Activated naive CD8-positive, alpha-beta T cell treated with anti-CD3 and anti-CD28 coated beads, Interleukin-2, amount 10 ng/mL, durations not matched to agents 7 days and 5 days (primary cell): ENCODE measurements around the gene SPRR5. TPM values are rescaled to one million over a fixed set of nuclear protein-coding genes. Genes with fewer than 3 reads are reported as not detected.

Source experiments
- ATAC-seq: fragments of 150-1000 bp; cut with Tn5 transposase; one replicate; pipeline ENCODE4 v1.10.0; 2021; ENCODE audit warnings: low read depth, moderate library complexity
- POLR2A ChIA-PET: fragments of 350-600 bp; sonication (Branson Sonifier 250); formaldehyde crosslinking; loops from one replicate; lab custom pipeline; 2021; ENCODE audit warnings: antibody characterized with exemption; lab: Charles Lee
- DNase-seq: peaks from one replicate; pipeline ENCODE4 v3.0.0; 2021
- H3K27ac Mint-ChIP-seq: one replicate; pipeline ENCODE4 v1.8.0; 2022; ENCODE audit warnings: mild to moderate bottlenecking, mixed read lengths
- H3K27me3 Mint-ChIP-seq: one replicate; pipeline ENCODE4 v1.8.0; 2022; ENCODE audit warnings: mild to moderate bottlenecking, moderate library complexity, mixed read lengths
- H3K36me3 Mint-ChIP-seq: one replicate; pipeline ENCODE4 v1.8.0; 2021; ENCODE audit warnings: mild to moderate bottlenecking, mixed read lengths
- H3K4me1 Mint-ChIP-seq: one replicate; pipeline ENCODE4 v1.8.0; 2021; ENCODE audit warnings: mixed read lengths
- H3K4me3 Mint-ChIP-seq: one replicate; pipeline ENCODE4 v1.8.0; 2022; ENCODE audit warnings: mild to moderate bottlenecking, moderate library complexity, mixed read lengths
- H3K9me3 Mint-ChIP-seq: one replicate; pipeline ENCODE4 v1.8.0; 2021; ENCODE audit warnings: mixed read lengths
- total RNA-seq, 2 experiments: library from RNA; stranded (reverse); gene quantifications; one replicate each; pipeline ENCODE4 v1.2.3, GENCODE V29; 2021

SPRR5 gene
- total RNA-seq, 2 experiments from 2014 or later: not detected

DNA sequence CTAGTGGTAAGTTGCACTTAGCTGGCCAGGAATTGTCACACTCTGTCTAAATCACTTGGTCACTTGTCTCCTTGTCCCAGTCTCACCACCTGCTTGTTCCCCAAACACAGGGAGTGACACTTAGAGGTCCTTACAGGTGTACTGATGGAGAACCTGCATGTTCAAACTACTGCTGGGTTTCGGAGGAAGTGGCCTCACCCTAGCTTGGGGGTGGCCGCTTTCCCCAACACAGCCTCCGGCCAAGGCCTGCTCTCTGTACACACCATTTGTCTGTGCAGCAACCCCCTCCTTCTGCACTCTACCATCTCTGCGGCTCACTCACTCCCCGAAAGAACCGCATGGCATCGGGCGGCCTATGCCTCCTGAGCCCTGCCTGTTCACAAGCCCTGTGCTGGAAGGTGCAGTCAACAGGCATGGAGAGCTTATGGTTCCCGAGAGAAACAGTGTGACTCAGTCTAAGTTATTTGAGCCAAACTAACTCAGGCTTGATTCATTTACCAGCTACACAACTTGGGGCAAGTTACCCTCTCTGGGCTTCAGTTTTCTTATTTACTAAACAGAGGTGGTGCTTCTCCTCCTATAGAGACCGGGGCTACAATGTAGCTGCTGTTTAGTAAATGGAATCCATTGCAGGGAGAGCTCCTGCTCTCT, 12.9 kb downstream of the SPRR5 start:
- peaks cover 2% of the 10 kb centered on the region for H3K27me3 Mint-ChIP-seq
- H3K36me3 Mint-ChIP-seq: no peaks in the 10 kb centered on the region
- no peak overlapping the region for H3K27ac Mint-ChIP-seq
- DNase-seq: no peak
- no peak overlapping the region for H3K4me3 Mint-ChIP-seq
- POLR2A ChIA-PET: no interaction called here
- H3K4me1 Mint-ChIP-seq: no peaks in the 10 kb centered on the region
- ATAC-seq: no peak
- H3K9me3 Mint-ChIP-seq: no peaks in the 10 kb centered on the region

GRCh38 chr1:152960452-152961044, 13.5 kb downstream of the SPRR5 start:
- Mint-ChIP-seq H3K4me3 (no peak overlapping the region), H3K27ac (no peak overlapping the region), H3K36me3 (no peaks in the 10 kb centered on the region), H3K9me3 (no peaks in the 10 kb centered on the region), H3K4me1 (no peaks in the 10 kb centered on the region), H3K27me3 (peaks cover 2% of the 10 kb centered on the region)
- DNase-seq: no peak
- POLR2A ChIA-PET: no interaction called here
- no peak for ATAC-seq

- Mint-ChIP-seq H3K9me3 (no peaks in the 10 kb centered on the region), H3K27ac (no peak overlapping the region), H3K36me3 (no peaks in the 10 kb centered on the region), H3K4me1 (no peaks in the 10 kb centered on the region), H3K4me3 (no peak overlapping the region), H3K27me3 (peaks cover 2% of the 10 kb centered on the region)
- ATAC-seq (no peak), DNase-seq (no peak)
- POLR2A ChIA-PET: no interaction called here
Measured at GRCh38 chr1:152961226-152961891, 14.4 kb downstream of the SPRR5 start.

DNA sequence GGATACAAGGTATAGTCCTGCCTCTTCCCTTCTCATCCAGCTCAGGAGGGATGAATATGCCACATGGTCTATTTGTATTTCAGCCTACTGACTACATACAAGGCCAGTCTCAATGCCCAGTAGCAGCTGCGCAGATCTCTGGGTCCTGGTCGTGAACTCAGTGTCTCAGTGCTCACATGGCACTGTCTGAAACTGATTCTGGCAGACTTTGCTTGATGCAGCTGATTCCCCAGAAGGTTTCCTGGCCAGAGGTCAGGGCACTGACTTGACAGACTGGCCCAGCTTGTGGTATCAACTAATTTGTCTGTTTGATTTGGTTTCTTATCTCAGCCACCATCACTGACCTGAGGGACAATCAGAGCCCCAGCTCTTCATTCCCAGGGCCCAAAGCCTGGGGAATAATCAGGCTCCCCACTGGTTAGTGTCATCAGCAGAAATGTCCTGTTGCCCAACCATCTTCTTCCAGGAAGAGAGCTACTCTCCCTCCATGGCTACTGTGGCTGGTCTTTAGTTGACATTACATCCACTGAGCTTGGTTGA, 15.9 kb downstream of the SPRR5 start:
- POLR2A ChIA-PET: no interaction called here
- ATAC-seq (no peak), DNase-seq (no peak)
- Mint-ChIP-seq H3K27ac (no peak overlapping the region), H3K4me3 (no peak overlapping the region), H3K9me3 (no peaks in the 10 kb centered on the region), H3K4me1 (no peaks in the 10 kb centered on the region), H3K36me3 (no peaks in the 10 kb centered on the region), H3K27me3 (peaks cover 2% of the 10 kb centered on the region)

- peaks cover 2% of the 10 kb centered on the region for H3K27me3 Mint-ChIP-seq
- H3K4me1 Mint-ChIP-seq: no peaks in the 10 kb centered on the region
- H3K36me3 Mint-ChIP-seq: no peaks in the 10 kb centered on the region
- H3K9me3 Mint-ChIP-seq: no peaks in the 10 kb centered on the region
- no peak overlapping the region for H3K27ac Mint-ChIP-seq
- ATAC-seq (no peak), DNase-seq (no peak)
- POLR2A ChIA-PET: no interaction called here
- H3K4me3 Mint-ChIP-seq: no peak overlapping the region
Measured at GRCh38 chr1:152964536-152964935, 17.5 kb downstream of the SPRR5 start.

GRCh38 chr1:152965853-152966252, 18.8 kb downstream of the SPRR5 start:
- H3K27me3 Mint-ChIP-seq: peaks cover 2% of the 10 kb centered on the region
- no peaks in the 10 kb centered on the region for H3K9me3 Mint-ChIP-seq
- no peak for ATAC-seq
- H3K4me1 Mint-ChIP-seq: no peaks in the 10 kb centered on the region
- H3K27ac Mint-ChIP-seq: no peak overlapping the region
- POLR2A ChIA-PET: no interaction called here
- H3K4me3 Mint-ChIP-seq: no peak overlapping the region
- no peak for DNase-seq
- H3K36me3 Mint-ChIP-seq: no peaks in the 10 kb centered on the region

GRCh38 chr1:152967201-152967600, 20.2 kb downstream of the SPRR5 start:
- DNase-seq: no peak
- Mint-ChIP-seq H3K36me3 (no peaks in the 10 kb centered on the region), H3K27me3 (peaks cover 2% of the 10 kb centered on the region), H3K9me3 (no peaks in the 10 kb centered on the region), H3K27ac (no peak overlapping the region), H3K4me3 (no peak overlapping the region), H3K4me1 (no peaks in the 10 kb centered on the region)
- POLR2A ChIA-PET: no interaction called here
- no peak for ATAC-seq

GRCh38 chr1:152968248-152968647, 21.2 kb downstream of the SPRR5 start:
- ATAC-seq (no peak), DNase-seq (no peak)
- Mint-ChIP-seq H3K4me3 (no peak overlapping the region), H3K27me3 (peaks cover 2% of the 10 kb centered on the region), H3K27ac (no peak overlapping the region), H3K36me3 (no peaks in the 10 kb centered on the region), H3K9me3 (no peaks in the 10 kb centered on the region), H3K4me1 (no peaks in the 10 kb centered on the region)
- POLR2A ChIA-PET: no interaction called here

DNA sequence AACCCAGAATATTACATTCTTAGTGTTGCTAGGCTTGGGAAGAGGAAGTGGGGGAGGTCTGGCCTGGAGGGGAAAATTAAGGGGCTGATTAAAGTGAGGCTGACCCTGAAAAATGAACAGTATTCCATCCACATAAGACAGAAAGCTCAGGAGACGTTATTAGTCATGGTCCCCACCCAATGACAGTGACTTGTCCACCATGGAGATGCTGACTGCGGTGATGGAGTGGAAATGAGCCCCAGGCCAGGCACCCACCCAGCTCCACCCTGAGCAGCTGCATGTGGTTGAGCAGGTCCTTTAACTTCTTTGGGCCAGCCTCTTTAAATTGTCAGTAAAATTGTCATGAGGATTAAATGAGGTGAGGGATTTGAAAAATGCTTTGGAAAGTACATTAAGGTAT, 22.0 kb downstream of the SPRR5 start:
- POLR2A ChIA-PET: no interaction called here
- H3K9me3 Mint-ChIP-seq: no peaks in the 10 kb centered on the region
- no peak for DNase-seq
- no peak overlapping the region for H3K27ac Mint-ChIP-seq
- H3K4me1 Mint-ChIP-seq: no peaks in the 10 kb centered on the region
- peaks cover 2% of the 10 kb centered on the region for H3K27me3 Mint-ChIP-seq
- no peaks in the 10 kb centered on the region for H3K36me3 Mint-ChIP-seq
- no peak overlapping the region for H3K4me3 Mint-ChIP-seq
- ATAC-seq: no peak

DNA sequence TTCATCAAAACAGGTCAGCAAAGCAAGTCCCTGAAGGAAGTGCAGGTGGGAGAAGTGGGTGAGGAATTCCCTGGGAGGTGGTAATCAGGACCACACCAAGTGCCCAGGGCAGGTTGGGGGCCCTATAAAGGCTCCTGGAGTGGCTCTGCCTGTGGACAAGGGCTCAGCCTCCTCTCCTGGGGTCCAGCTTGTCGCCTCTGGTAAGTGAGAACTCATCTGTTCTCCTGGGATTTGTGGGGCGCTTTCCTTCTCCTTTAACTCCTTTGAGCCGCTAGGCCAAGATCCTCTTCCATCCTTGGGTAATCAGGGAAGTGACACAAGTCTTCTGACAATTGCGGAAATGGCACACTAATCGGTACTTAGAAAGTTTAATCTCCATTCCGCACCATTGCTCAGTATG, 23.5 kb downstream of the SPRR5 start, which contains the start of gene SPRR4:
TSS of gene SPRR4 (plus strand) at position 154 of the 400 bp plus-strand sequence. CDS start 1,243 bp downstream, outside the sequence.
- no peak within 1 kb of the TSS for H3K4me3 Mint-ChIP-seq
- ATAC-seq (no peak), DNase-seq (no peak)
- H3K4me1 Mint-ChIP-seq: no peaks in the 10 kb centered on the region
- H3K36me3 Mint-ChIP-seq: no peaks in the 10 kb centered on the region
- peaks cover 2% of the 10 kb centered on the region for H3K27me3 Mint-ChIP-seq
- no peaks in the 10 kb centered on the region for H3K9me3 Mint-ChIP-seq
- POLR2A ChIA-PET: no interaction called here
- no peak within 1 kb of the TSS for H3K27ac Mint-ChIP-seq

GRCh38 chr1:152972196-152972886, 25.3 kb downstream of the SPRR5 start:
- Mint-ChIP-seq H3K36me3 (no peaks in the 10 kb centered on the region), H3K9me3 (no peaks in the 10 kb centered on the region), H3K27ac (no peak overlapping the region), H3K27me3 (peaks cover 2% of the 10 kb centered on the region), H3K4me1 (no peaks in the 10 kb centered on the region), H3K4me3 (no peak overlapping the region)
- no peak for DNase-seq
- POLR2A ChIA-PET: no interaction called here
- no peak for ATAC-seq

DNA sequence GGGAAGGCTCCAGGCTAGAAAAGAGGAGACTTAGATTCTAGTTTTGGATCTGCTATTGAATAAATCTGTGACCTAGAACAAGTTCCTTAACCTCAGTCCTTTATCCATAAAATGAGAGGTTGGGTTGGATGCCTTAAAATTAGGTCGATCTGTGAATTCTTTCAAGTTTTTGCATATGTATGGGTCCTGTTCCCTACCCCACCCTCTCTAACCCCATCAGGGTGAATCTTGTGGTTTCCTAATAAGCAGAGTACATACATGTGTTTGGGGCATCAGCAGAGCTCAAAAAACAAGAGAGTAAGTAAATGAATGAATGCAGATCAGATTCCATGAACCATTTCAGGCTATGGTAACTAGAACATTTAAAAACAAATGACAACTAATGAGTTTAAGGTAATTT, 29.7 kb downstream of the SPRR5 start:
- H3K4me3 Mint-ChIP-seq: no peak overlapping the region
- H3K27me3 Mint-ChIP-seq: peaks cover 2% of the 10 kb centered on the region
- no peak overlapping the region for H3K27ac Mint-ChIP-seq
- DNase-seq: no peak
- no peaks in the 10 kb centered on the region for H3K4me1 Mint-ChIP-seq
- H3K36me3 Mint-ChIP-seq: no peaks in the 10 kb centered on the region
- H3K9me3 Mint-ChIP-seq: no peaks in the 10 kb centered on the region
- ATAC-seq: no peak
- POLR2A ChIA-PET: no interaction called here

DNA sequence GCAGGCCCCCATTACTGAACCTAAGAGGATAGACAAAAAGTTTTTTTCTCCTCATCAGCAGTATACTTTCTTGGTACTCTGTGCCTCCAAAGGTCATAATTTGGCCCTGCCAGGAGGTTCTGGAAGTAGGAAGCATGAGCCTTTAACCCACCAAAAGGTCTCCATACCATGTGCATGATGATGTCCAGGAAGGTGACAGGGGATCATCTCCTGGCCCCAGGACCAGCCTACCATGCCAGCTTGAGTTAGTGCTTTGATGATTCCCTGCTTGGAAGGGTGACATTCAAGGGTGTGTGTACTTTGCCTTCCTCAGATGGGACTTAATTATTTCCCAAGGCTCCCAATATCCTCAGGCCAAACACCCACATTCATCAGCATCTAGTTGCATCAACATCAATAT, 30.6 kb downstream of the SPRR5 start:
- no peaks in the 10 kb centered on the region for H3K4me1 Mint-ChIP-seq
- ATAC-seq (no peak), DNase-seq (no peak)
- peaks cover 2% of the 10 kb centered on the region for H3K27me3 Mint-ChIP-seq
- no peak overlapping the region for H3K4me3 Mint-ChIP-seq
- POLR2A ChIA-PET: no interaction called here
- no peaks in the 10 kb centered on the region for H3K9me3 Mint-ChIP-seq
- H3K27ac Mint-ChIP-seq: no peak overlapping the region
- H3K36me3 Mint-ChIP-seq: no peaks in the 10 kb centered on the region
